Smooth muscle cell (in vitro differentiated cells): ENCODE data around the gene STXBP1. TPM values are rescaled to one million over a fixed set of nuclear protein-coding genes. Genes with fewer than 3 reads are reported as not detected.

Experiments
- DNase-seq: peaks from one replicate; lab custom pipeline; 2025; ENCODE audit not compliant: unreplicated experiment; lab: John Stamatoyannopoulos, UW
- H2AFZ ChIP-seq: fragments of 200-600 bp; sonication (generic); 2 replicates; pipeline ENCODE4 v1.6.0; 2016; ENCODE audit warnings: antibody characterized with exemption, low read depth, mild to moderate bottlenecking
- H3F3A ChIP-seq: fragments of 200-600 bp; sonication (generic); 2 replicates; pipeline ENCODE4 v1.6.0; 2017; ENCODE audit warnings: antibody characterized with exemption, low read depth
- H3K27ac ChIP-seq: fragments of 200-600 bp; sonication (generic); 2 replicates; pipeline ENCODE4 v1.5.1; 2016; ENCODE audit warnings: low read depth, mild to moderate bottlenecking
- H3K27me3 ChIP-seq: fragments of 200-600 bp; sonication (generic); 2 replicates; pipeline ENCODE4 v1.6.1; 2016; ENCODE audit warnings: low read depth, mild to moderate bottlenecking
- H3K36me3 ChIP-seq: fragments of 200-600 bp; sonication (generic); 2 replicates; pipeline ENCODE4 v1.5.1; 2016; ENCODE audit warnings: low read depth
- H3K4me1 ChIP-seq: fragments of 200-600 bp; sonication (generic); 2 replicates; pipeline ENCODE4 v1.5.1; 2016; ENCODE audit warnings: low read depth
- H3K4me2 ChIP-seq: fragments of 200-600 bp; sonication (generic); 2 replicates; pipeline ENCODE4 v1.6.0; 2016; ENCODE audit warnings: mild to moderate bottlenecking
- H3K4me3 ChIP-seq: fragments of 200-600 bp; sonication (generic); 2 replicates; pipeline ENCODE4 v1.5.1; 2016; ENCODE audit warnings: mild to moderate bottlenecking
- H3K79me2 ChIP-seq: fragments of 200-600 bp; sonication (generic); 2 replicates; pipeline ENCODE4 v1.6.0; 2016; ENCODE audit warnings: low read depth, mild to moderate bottlenecking
- H3K9ac ChIP-seq: fragments of 200-600 bp; sonication (generic); 2 replicates; pipeline ENCODE4 v1.6.0; 2016; ENCODE audit warnings: low read depth
- H3K9me3 ChIP-seq: fragments of 200-600 bp; sonication (generic); replicated peaks from 2 replicates; pipeline ENCODE4 v1.5.1; 2016; ENCODE audit warnings: low read depth
- H4K20me1 ChIP-seq: fragments of 200-600 bp; sonication (generic); 2 replicates; pipeline ENCODE4 v1.6.0; 2016; ENCODE audit warnings: low read depth
- WGBS: methylation state at CpG from one replicate; pipeline ENCODE4 v1.1.7; 2016; ENCODE audit warnings: low lambda C conversion rate; 5-methylcytosine and 5-hydroxymethylcytosine counted together
- polyA plus RNA-seq: library from polyadenylated mRNA; unstranded; fragments of >200 nt; fragmentation: Nextera tagmentation; extraction: Ambion mirVana; gene quantifications from 2 replicates; pipeline ENCODE4 v1.2.1, GENCODE V29; 2016
- total RNA-seq: library from RNA; depleted of rRNA; stranded (reverse); fragments of >200 nt; gene quantifications from 2 replicates; pipeline ENCODE4 v1.2.3, GENCODE V29; 2014
- TF ChIP-seq, protein P1 (sequence below): fragments of 200-600 bp; sonication (generic); IDR thresholded peaks from 2 replicates; pipeline ENCODE4 v1.5.1; 2017; ENCODE audit warnings: borderline replicate concordance, mild to moderate bottlenecking, antibody characterized with exemption; ENCODE audit not compliant: insufficient read depth, poor library complexity, severe bottlenecking

STXBP1 gene
- total and polyA plus RNA-seq, 2 experiments from 2014 or later, result 22.4 to 22.8 TPM

DNA sequence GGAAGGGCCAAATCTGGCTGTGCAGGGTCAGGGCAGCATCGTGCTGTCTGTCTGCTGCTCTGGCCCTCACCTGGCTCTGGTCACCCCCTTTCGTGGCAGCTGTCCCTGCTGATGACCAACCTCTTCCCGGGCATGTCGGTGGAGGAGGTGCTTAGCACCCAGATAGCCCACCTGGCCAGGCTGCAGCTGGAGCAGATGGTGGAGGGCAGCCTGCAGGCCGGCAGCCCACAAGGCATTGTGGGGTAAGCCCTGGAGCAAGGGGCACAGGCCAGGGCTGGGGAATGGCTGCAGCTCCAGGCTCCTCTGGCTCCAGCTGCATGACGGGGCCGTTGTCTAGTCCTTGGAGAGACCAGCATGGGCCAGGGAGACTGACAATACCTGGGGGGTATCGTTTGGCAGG, 114.8 kb downstream of the STXBP1 start:
- H3K79me2 ChIP-seq, result no peaks in the 10 kb centered on the region
- H3K9ac ChIP-seq, result no peak overlapping the region
- no peaks in the 10 kb centered on the region for H3K9me3 ChIP-seq
- no peak overlapping the region for H3K4me2 ChIP-seq
- no peaks in the 10 kb centered on the region for H3K36me3 ChIP-seq
- no peaks in the 10 kb centered on the region for H4K20me1 ChIP-seq
- no peaks in the 10 kb centered on the region for H3F3A ChIP-seq
- DNase-seq, result no peak
- no peak overlapping the region for H2AFZ ChIP-seq
- TF ChIP-seq, protein P1, sequence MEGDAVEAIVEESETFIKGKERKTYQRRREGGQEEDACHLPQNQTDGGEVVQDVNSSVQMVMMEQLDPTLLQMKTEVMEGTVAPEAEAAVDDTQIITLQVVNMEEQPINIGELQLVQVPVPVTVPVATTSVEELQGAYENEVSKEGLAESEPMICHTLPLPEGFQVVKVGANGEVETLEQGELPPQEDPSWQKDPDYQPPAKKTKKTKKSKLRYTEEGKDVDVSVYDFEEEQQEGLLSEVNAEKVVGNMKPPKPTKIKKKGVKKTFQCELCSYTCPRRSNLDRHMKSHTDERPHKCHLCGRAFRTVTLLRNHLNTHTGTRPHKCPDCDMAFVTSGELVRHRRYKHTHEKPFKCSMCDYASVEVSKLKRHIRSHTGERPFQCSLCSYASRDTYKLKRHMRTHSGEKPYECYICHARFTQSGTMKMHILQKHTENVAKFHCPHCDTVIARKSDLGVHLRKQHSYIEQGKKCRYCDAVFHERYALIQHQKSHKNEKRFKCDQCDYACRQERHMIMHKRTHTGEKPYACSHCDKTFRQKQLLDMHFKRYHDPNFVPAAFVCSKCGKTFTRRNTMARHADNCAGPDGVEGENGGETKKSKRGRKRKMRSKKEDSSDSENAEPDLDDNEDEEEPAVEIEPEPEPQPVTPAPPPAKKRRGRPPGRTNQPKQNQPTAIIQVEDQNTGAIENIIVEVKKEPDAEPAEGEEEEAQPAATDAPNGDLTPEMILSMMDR, result no peak
- no peak overlapping the region for H3K4me3 ChIP-seq
- no peak overlapping the region for H3K27ac ChIP-seq
- no peaks in the 10 kb centered on the region for H3K4me1 ChIP-seq
- H3K27me3 ChIP-seq, result no peaks in the 10 kb centered on the region
- WGBS, result 89% methylated on average over 8 of the region's 8 CpGs

DNA sequence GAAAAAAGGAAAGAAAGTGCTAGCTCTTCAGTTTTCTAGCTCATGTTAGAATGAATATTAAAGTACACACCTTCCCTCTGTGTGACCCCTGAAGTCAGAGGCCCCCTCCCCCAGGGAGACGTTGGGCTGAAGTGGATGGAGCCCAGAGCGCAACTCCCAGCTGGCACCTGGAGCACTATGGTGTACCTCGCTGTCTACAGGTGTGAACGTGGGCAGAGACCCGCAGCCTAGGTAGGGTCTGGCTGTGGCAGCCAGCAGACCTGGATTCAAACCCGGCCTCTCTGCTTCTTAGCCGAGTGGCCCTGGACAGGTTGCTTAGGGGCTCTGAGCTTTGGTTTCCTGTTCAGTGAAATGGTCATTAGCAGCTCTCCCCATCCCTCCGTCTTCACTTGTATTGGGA, 116.7 kb downstream of the STXBP1 start:
- DNase-seq, result no peak
- Histone ChIP-seq H3K79me2 (no peaks in the 10 kb centered on the region), H3K27ac (no peak overlapping the region), H3F3A (no peaks in the 10 kb centered on the region), H2AFZ (no peak overlapping the region), H3K27me3 (no peaks in the 10 kb centered on the region), H4K20me1 (no peaks in the 10 kb centered on the region), H3K4me3 (no peak overlapping the region), H3K4me2 (no peak overlapping the region), H3K36me3 (no peaks in the 10 kb centered on the region), H3K9me3 (no peaks in the 10 kb centered on the region), H3K4me1 (no peaks in the 10 kb centered on the region), H3K9ac (no peak overlapping the region)
- TF ChIP-seq, protein P1, result no peak
- WGBS, result 92% methylated on average over 8 of the region's 8 CpGs

DNA sequence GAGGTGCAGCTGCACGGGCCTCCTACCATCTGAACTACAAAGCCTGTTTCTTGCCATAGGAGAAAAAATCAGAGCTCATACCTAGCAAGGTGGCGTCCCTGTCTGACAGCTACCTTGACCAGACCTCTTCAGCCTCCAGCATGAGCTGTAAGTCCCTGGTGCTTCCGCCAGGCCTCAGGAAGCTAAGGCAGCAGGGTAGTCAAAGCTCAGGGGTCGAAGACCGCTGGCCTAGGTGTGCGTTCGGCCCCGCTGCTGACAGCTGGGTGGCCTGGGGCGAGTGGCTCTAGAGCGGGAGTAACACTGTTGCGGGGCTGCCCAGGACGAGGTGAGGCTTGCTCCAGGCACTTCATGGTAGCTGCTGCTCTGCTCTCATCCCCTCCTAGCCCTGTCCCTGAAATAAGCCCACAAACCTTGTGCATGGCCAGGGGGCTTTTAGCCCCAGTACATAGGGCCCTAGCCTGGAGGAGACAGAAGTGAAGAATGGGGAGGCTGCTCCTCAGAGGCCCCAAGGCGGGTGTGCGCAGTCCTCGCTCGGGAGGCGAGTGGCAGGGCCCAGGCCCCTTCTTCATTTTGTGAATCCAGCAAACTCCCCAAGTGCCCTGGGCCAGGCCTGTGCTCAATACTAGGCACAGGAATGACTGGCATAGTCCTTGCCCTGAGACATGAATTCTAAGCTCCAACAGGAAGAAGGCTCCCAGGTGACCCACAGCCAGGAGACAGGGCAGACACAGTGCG, 117.6 kb downstream of the STXBP1 start:
- no peaks in the 10 kb centered on the region for H3K36me3 ChIP-seq
- no peaks in the 10 kb centered on the region for H3F3A ChIP-seq
- no peak overlapping the region for H3K4me3 ChIP-seq
- H3K4me1 ChIP-seq, result no peaks in the 10 kb centered on the region
- no peaks in the 10 kb centered on the region for H3K27me3 ChIP-seq
- TF ChIP-seq, protein P1, result no peak
- no peak for DNase-seq
- no peak overlapping the region for H3K9ac ChIP-seq
- H2AFZ ChIP-seq, result no peak overlapping the region
- H3K9me3 ChIP-seq, result no peaks in the 10 kb centered on the region
- no peak overlapping the region for H3K27ac ChIP-seq
- H3K4me2 ChIP-seq, result no peak overlapping the region
- 95% methylated on average over 18 of the region's 18 CpGs for WGBS
- H4K20me1 ChIP-seq, result no peaks in the 10 kb centered on the region
- H3K79me2 ChIP-seq, result no peaks in the 10 kb centered on the region

DNA sequence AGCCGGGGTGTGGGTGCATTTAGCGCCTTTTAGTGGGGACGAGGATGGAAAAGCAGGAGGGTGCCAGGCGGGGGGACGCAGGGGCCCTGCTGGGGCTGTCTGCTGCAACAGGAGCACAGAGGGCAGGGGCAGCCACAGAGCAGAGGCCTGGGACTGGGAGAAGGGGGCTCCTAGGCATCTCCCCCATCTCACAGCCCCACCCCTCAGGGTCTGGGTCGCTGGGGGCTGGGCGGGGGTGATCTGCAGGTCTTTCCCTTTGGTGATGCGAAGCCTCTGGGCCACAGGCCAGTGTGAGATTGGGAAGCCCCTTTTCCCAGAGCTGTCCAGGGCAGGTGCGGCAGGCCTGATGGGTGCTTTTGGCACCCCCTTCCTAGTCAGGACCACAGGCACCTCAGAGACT, 118.2 kb downstream of the STXBP1 start:
- Histone ChIP-seq H3K4me1 (no peaks in the 10 kb centered on the region), H3K36me3 (no peaks in the 10 kb centered on the region), H3K79me2 (no peaks in the 10 kb centered on the region), H2AFZ (no peak overlapping the region), H4K20me1 (no peaks in the 10 kb centered on the region), H3K4me2 (no peak overlapping the region), H3K27me3 (no peaks in the 10 kb centered on the region), H3K9me3 (no peaks in the 10 kb centered on the region), H3K9ac (no peak overlapping the region), H3K4me3 (no peak overlapping the region), H3F3A (no peaks in the 10 kb centered on the region), H3K27ac (no peak overlapping the region)
- 92% methylated on average over 7 of the region's 9 CpGs for WGBS
- DNase-seq, result no peak
- TF ChIP-seq, protein P1, result no peak
